Gastroesophageal sphincter (tissue), 4 donors: ENCODE results near the gene SQSTM1. TPM values are rescaled to one million over a fixed set of nuclear protein-coding genes. Genes with fewer than 3 reads are reported as not detected.

Experiments
- ATAC-seq: fragments of 150-250 bp; one replicate; pipeline ENCODE4 v1.9.1; 2016; ENCODE audit warnings: mild to moderate bottlenecking, moderate library complexity
- H3K27ac ChIP-seq, 4 donors: fragments of 200-600 bp; sonication (generic) in 3 of 4; 1 replicate in 3 of 4; 2 replicates in 1 of 4; pipeline ENCODE4 v1.5.1; 2016 to 2019
- H3K27me3 ChIP-seq: fragments of 200-600 bp; sonication (generic); one replicate; pipeline ENCODE4 v1.5.1; 2019
- H3K36me3 ChIP-seq, 2 donors: fragments of 200-600 bp; sonication (generic); one replicate each; pipeline ENCODE4 v1.5.1; 2019; ENCODE audit warnings: control low read depth in 1 of 2
- H3K4me1 ChIP-seq, 3 donors: fragments of 200-600 bp; sonication (generic); 1 replicate in 2 of 3; 2 replicates in 1 of 3; pipeline ENCODE4 v1.5.1; 2016 to 2019; ENCODE audit warnings: control low read depth in 2 of 3
- H3K4me3 ChIP-seq, 2 donors: fragments of 200-600 bp; sonication (generic); one replicate each; pipeline ENCODE4 v1.5.1; 2019; ENCODE audit warnings: mild to moderate bottlenecking in 1 of 2, moderate library complexity in 1 of 2
- H3K9me3 ChIP-seq, 3 donors: fragments of 200-600 bp; sonication (generic); one replicate each; pipeline ENCODE4 v1.5.1; 2017 to 2019; ENCODE audit warnings: control low read depth in 2 of 3
- EP300 ChIP-seq: sonication (generic); formaldehyde crosslinking; IDR thresholded peaks from one replicate; pipeline ENCODE4 v1.6.1; 2017; ENCODE audit warnings: antibody characterized with exemption, mild to moderate bottlenecking
- POLR2A ChIP-seq, 2 donors: fragments of 450-650 bp; IDR thresholded peaks; one replicate each; pipeline ENCODE4 v1.6.1; 2017; ENCODE audit warnings: antibody characterized with exemption in 2 of 2, mild to moderate bottlenecking in 2 of 2, moderate library complexity in 1 of 2
- POLR2AphosphoS5 ChIP-seq: sonication (generic); formaldehyde crosslinking; IDR thresholded peaks from one replicate; pipeline ENCODE4 v1.6.1; 2017; ENCODE audit warnings: antibody characterized with exemption
- WGBS, 2 donors: methylation state at CpG; one replicate each; pipeline ENCODE4 v1.1.5; 2018; ENCODE audit warnings: low coverage in 1 of 2; 5-methylcytosine and 5-hydroxymethylcytosine counted together
- total RNA-seq, 4 donors: library from RNA; depleted of rRNA; stranded (reverse); fragments of >200 nt; gene quantifications; one replicate each; pipeline ENCODE4 v1.1.0, GENCODE V29; 2016
- TF ChIP-seq, protein P1 (sequence below), 4 experiments: fragments of 200-600 bp in 2 of 4; fragments of 450-650 bp in 2 of 4; sonication (generic) in 1 of 4; IDR thresholded peaks; one replicate each; pipeline ENCODE4 v1.5.1; 2017 to 2019; ENCODE audit warnings: antibody characterized with exemption in 4 of 4, mild to moderate bottlenecking in 2 of 4, moderate library complexity in 2 of 4

SQSTM1 gene
- total RNA-seq, 4 donors from 2014 or later: 305 to 485 (median 408) TPM

DNA sequence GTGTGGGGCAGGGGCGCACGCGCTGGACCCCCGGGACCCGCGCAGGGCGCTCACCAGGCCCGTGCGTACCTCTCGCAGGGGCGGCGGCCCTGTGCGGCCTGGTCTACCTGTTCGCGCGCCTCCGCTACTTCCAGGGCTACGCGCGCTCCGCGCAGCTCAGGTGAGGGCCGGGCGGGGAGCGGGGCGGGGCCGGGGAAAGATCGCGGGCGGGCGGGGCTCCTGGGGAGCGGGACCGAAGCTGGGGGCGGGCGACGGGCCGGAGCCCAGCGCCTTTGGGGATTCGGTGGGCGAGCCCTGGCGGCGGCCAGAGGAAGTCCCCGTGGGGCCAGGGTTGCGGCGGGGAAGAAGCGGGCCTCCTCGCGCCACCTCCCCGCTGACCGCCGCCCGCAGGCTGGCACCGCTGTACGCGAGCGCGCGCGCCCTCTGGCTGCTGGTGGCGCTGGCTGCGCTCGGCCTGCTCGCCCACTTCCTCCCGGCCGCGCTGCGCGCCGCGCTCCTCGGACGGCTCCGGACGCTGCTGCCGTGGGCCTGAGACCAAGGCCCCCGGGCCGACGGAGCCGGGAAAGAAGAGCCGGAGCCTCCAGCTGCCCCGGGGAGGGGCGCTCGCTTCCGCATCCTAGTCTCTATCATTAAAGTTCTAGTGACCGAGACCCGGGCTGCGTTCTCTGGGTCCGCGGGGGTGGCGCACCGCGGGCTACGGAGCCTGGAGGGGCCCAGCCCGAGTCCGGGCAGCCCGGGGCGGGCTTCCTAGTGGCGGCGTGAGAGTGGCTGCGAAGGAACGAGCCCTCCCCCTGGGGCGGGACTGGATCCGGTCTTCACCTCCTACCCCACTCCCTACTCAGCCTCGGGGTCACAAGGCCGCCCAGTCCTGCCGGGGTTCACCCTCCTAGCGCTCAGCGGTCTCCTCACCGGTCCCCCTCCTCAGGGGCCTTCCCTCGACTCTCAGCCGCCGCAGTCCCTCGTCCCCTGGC is 24.6 kb upstream of the SQSTM1 start:
- peak; percentile 84 for ATAC-seq
- Histone ChIP-seq H3K4me1 (peaks cover 0 to 67% (median 22%) of the 10 kb centered on the region in 3 donors), H3K4me3 (peak overlapping the region; percentile 42 to 81), H3K27ac (peak overlapping the region; percentile 36 to 90 (median 84)), H3K36me3 (peaks cover 0 to 41% of the 10 kb centered on the region in 2 donors), H3K27me3 (no peaks in the 10 kb centered on the region), H3K9me3 (no peaks in the 10 kb centered on the region)
- 0% methylated on average over 2 of the region's 113 CpGs; no CpG with 5 or more reads in 1 of the 2 donors for WGBS, 2 donors
- TF ChIP-seq EP300 (no peak), POLR2AphosphoS5 (no peak), POLR2A (IDR thresholded peaks at IDR 0.05) (peak; percentile 54 to 63)
- TF ChIP-seq, protein P1, sequence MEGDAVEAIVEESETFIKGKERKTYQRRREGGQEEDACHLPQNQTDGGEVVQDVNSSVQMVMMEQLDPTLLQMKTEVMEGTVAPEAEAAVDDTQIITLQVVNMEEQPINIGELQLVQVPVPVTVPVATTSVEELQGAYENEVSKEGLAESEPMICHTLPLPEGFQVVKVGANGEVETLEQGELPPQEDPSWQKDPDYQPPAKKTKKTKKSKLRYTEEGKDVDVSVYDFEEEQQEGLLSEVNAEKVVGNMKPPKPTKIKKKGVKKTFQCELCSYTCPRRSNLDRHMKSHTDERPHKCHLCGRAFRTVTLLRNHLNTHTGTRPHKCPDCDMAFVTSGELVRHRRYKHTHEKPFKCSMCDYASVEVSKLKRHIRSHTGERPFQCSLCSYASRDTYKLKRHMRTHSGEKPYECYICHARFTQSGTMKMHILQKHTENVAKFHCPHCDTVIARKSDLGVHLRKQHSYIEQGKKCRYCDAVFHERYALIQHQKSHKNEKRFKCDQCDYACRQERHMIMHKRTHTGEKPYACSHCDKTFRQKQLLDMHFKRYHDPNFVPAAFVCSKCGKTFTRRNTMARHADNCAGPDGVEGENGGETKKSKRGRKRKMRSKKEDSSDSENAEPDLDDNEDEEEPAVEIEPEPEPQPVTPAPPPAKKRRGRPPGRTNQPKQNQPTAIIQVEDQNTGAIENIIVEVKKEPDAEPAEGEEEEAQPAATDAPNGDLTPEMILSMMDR (IDR thresholded peaks at IDR 0.05): peak in 3 of 4 experiments; percentile 89 to 95 (median 93)

DNA sequence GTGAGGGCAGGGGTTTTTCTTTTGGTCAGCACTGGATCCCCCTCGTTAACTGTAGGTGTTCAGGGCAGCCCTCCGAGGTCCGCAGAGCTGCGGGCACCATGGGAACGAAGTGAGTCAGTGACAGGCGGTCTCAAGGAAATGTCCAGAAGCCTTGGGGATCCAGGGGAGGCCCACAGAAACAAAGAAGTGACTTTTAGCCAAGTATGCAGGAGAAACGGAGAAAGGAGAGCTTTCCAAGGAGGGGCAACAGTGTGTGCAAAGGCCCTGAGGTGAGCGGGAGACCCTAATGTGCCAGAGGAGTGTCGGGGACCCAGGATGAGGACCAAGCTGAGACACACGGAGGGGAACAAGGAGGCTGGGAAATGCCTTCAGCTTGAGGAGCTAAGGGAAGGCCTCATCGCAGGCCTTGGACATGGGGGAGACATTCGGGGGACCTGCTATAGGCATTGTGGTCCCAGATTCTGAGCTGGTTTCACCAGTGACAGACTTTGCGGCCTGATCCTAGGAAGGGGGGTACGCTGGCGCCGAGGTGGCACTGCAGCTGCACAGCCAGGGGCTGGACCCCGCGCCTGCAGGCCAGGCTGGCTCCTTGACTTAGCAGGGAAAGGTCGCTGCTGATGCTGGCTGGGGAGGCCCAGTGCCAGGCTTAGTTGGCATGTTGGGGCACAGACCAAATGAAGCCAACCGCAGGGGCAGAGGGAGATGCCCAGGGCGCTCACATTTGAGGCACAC is 23.7 kb upstream of the SQSTM1 start:
- no peaks in the 10 kb centered on the region for H3K27me3 ChIP-seq
- H3K4me3 ChIP-seq: peak overlapping the region in 1 of 2 donors; percentile 81
- H3K4me1 ChIP-seq: peaks cover 0 to 70% (median 28%) of the 10 kb centered on the region in 3 donors
- TF ChIP-seq POLR2AphosphoS5: no peak
- TF ChIP-seq, protein P1 (IDR thresholded peaks at IDR 0.05): no peak
- no peak for TF ChIP-seq EP300
- no peak for TF ChIP-seq POLR2A (IDR thresholded peaks at IDR 0.05)
- ATAC-seq: no peak
- WGBS, 2 donors: 86 to 96% methylated on average over 6 to 14 of the region's 21 CpGs
- H3K36me3 ChIP-seq: peaks cover 0 to 47% of the 10 kb centered on the region in 2 donors
- peak overlapping the region; percentile 36 to 90 (median 84) for H3K27ac ChIP-seq
- H3K9me3 ChIP-seq: no peaks in the 10 kb centered on the region

DNA sequence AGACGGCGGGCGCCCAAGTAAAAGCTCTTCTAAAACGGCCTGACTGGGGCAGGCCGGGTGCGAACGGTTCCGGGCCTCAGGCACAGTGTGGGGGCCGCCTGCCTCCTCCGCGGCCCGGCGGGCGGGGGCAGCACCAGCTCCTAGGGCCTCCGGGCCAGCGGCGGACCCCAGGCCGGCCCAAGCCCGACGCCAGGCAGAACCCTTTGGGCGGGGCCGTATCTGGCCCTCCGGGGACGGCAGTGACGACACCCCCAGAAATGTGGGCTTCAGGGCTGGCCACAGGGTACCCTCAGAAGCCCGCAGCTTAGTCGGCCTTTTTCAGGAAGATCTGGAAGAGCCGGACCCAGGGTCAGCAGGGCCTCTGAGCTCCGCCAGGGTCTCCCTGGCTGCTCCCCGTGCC is 23.0 kb upstream of the SQSTM1 start:
- Histone ChIP-seq H3K36me3 (peaks cover 0 to 47% of the 10 kb centered on the region in 2 donors), H3K27me3 (no peaks in the 10 kb centered on the region), H3K4me1 (peaks cover 0 to 70% (median 31%) of the 10 kb centered on the region in 3 donors), H3K4me3 (no peak overlapping the region), H3K27ac (no peak overlapping the region), H3K9me3 (no peaks in the 10 kb centered on the region)
- no peak for TF ChIP-seq POLR2AphosphoS5
- no peak for TF ChIP-seq POLR2A (IDR thresholded peaks at IDR 0.05)
- TF ChIP-seq, protein P1 (IDR thresholded peaks at IDR 0.05): no peak
- TF ChIP-seq EP300: no peak
- ATAC-seq: no peak
- WGBS, 2 donors: 80% methylated on average over 1 of the region's 30 CpGs; no CpG with 5 or more reads in 1 of the 2 donors

DNA sequence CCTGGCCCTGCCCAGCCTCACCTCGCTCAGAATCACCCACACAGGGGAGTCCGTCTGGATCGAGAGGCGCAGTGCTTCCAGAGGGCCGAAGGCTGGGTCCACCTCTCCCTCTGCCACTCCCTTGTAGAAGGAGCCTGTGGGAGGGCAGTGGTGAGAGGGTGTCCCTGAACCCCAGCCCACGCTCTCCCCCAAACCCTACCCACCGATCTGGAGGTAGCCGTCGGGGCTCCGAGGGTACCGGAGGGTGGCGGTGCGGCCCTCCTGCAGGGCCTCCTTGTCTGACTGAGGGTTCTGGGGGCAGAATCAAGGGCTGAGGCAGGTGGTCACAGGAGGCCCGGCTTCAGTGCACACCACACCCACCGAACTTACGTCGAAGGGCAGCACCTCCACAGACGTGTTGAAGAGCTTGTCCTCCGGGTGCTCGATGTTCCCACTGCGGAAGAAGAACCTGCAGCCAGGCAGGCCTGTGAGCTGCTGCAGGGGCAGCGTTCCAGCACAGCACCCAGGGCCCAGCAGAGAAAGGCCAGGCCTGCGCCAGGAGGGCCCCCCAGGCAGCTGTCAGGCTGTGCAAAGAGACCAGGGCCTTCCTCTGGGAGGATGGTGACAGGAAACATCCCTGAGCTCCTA is 22.4 kb upstream of the SQSTM1 start:
- H3K27me3 ChIP-seq: no peaks in the 10 kb centered on the region
- TF ChIP-seq POLR2AphosphoS5 (no peak), EP300 (no peak), POLR2A (IDR thresholded peaks at IDR 0.05) (no peak)
- TF ChIP-seq, protein P1 (IDR thresholded peaks at IDR 0.05): no peak
- H3K27ac ChIP-seq: no peak overlapping the region
- no CpG with 5 or more reads among the region's 23 CpGs for WGBS, 2 donors
- H3K36me3 ChIP-seq: peaks cover 0 to 47% of the 10 kb centered on the region in 2 donors
- H3K4me1 ChIP-seq: peaks cover 0 to 70% (median 34%) of the 10 kb centered on the region in 3 donors
- no peaks in the 10 kb centered on the region for H3K9me3 ChIP-seq
- no peak overlapping the region for H3K4me3 ChIP-seq
- ATAC-seq: no peak
